ENCODE data around the gene PDE6B. TPM values are rescaled to one million over a fixed set of nuclear protein-coding genes. Genes with fewer than 3 reads are reported as not detected.
A peak's percentile ranks its signal among the peaks of the same experiment; 100 is the strongest.

PDE6B gene
- total RNA-seq, 5 donors from 2014 or later (not counting 1 experiment from before 2014, with no cell fraction given): 14.2 to 21.7 (median 19.8) TPM

- no peak overlapping the region for H3K27ac ChIP-seq (ENCODE audit: low read length)
- no peak overlapping the region for H3K27ac Mint-ChIP-seq
- H3K36me3 Mint-ChIP-seq: peaks cover 2% of the 10 kb centered on the region
- WGBS (ENCODE audit: insufficient coverage): 61% methylated on average over 17 of the region's 19 CpGs
- peak in 1 of 4 experiments; percentile 38 for ATAC-seq (replicated peaks in 1 of 4)
- ChIA-PET CTCF (interaction anchor here in 1 of 2 donors (0.5 kb wide), 1 partner anchor 21 kb away, joined by 3 read pairs; no protein-coding TSS in a partner anchor), POLR2A (interaction anchor here in 1 of 2 donors (0.6 kb wide), 2 partner anchors 19 to 27 kb away, joined by 3 to 5 read pairs; no protein-coding TSS in a partner anchor)
- no peaks in the 10 kb centered on the region for H3K36me3 ChIP-seq (ENCODE audit: control insufficient read depth in 2 of 2, extremely low read depth in 1 of 2, insufficient read depth in 1 of 2, low read length in 1 of 2)
- H3K9me3 ChIP-seq: no peaks in the 10 kb centered on the region
- H3K27me3 ChIP-seq (replicated peaks in 1 of 2; ENCODE audit: control insufficient read depth in 2 of 2, extremely low read depth in 1 of 2, insufficient read depth in 2 of 2, low read length in 1 of 2): peaks cover 0 to 65% of the 10 kb centered on the region in 2 experiments
- no peak overlapping the region for H3K4me3 ChIP-seq (ENCODE audit: control insufficient read depth in 1 of 2, extremely low read depth in 1 of 2, low read length in 1 of 2)
- H3K27me3 Mint-ChIP-seq: peaks cover 9 to 11% of the 10 kb centered on the region in 2 donors
- H3K9me3 Mint-ChIP-seq: no peaks in the 10 kb centered on the region
- no peak overlapping the region for H3K4me3 Mint-ChIP-seq
- peaks cover 0 to 17% (median 13%) of the 10 kb centered on the region in 3 donors for H3K4me1 Mint-ChIP-seq
- peaks cover 2 to 34% of the 10 kb centered on the region in 2 experiments for H3K4me1 ChIP-seq (ENCODE audit: control insufficient read depth in 1 of 2, extremely low read depth in 1 of 2, insufficient read depth in 2 of 2, low read length in 2 of 2)
- peak in 3 of 35 experiments; percentile 37 to 59 (median 38) for DNase-seq
These were observed 58.7 kb downstream of the PDE6B start for GRCh38 chr4:683982-684622.

DNA sequence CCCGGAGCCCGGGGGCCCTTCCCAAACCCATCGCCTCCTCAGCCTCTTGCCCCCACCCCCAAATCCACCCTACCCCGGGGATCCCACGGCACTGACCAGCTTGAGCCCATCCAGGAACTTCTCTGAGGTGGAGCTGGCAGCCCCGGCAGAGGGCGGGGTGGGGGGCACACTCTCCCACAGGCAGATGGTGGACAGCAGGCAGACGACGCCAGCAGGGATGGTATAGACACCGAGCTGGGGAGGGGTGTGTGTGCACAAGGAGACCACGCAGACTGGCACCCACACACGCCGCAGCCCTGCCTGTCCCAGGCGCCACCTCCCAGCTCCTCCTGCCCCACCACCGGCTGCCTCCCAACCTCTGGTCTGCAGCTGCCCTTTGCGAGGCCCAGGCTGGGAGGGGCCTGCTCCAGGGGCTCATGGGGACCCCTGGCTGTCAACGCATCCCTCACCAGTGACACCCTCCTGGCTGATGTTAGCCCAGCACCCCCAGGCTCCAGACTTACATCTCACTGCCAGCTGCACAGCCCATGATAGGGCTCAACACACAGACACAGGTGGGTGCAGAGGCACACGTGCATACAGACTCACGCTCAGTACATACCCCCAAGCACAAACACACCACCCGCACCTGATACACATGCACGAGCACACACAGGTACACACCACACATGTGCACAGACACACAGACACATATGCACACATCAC lies 59.4 kb downstream of the PDE6B start:
- CTCF ChIA-PET: interaction anchor here in 1 of 2 donors (0.5 kb wide), 1 partner anchor 22 kb away, joined by 5 read pairs; no protein-coding TSS in a partner anchor
- Mint-ChIP-seq H3K27ac (no peak overlapping the region), H3K4me3 (no peak overlapping the region), H3K9me3 (no peaks in the 10 kb centered on the region), H3K36me3 (peaks cover 2% of the 10 kb centered on the region), H3K27me3 (peaks cover 9 to 11% of the 10 kb centered on the region in 2 donors), H3K4me1 (peaks cover 0 to 17% (median 13%) of the 10 kb centered on the region in 3 donors)
- Histone ChIP-seq H3K4me1 (ENCODE audit: control insufficient read depth in 1 of 2, extremely low read depth in 1 of 2, insufficient read depth in 2 of 2, low read length in 2 of 2) (peaks cover 2 to 40% of the 10 kb centered on the region in 2 experiments), H3K4me3 (ENCODE audit: control insufficient read depth in 1 of 2, extremely low read depth in 1 of 2, low read length in 1 of 2) (no peak overlapping the region), H3K27me3 (replicated peaks in 1 of 2; ENCODE audit: control insufficient read depth in 2 of 2, extremely low read depth in 1 of 2, insufficient read depth in 2 of 2, low read length in 1 of 2) (peaks cover 0 to 65% of the 10 kb centered on the region in 2 experiments), H3K27ac (ENCODE audit: low read length) (no peak overlapping the region), H3K36me3 (ENCODE audit: control insufficient read depth in 2 of 2, extremely low read depth in 1 of 2, insufficient read depth in 1 of 2, low read length in 1 of 2) (no peaks in the 10 kb centered on the region), H3K9me3 (no peaks in the 10 kb centered on the region)
- POLR2A ChIA-PET: interaction anchor here in 1 of 2 donors (0.6 kb wide), 2 partner anchors 18 to 27 kb away, joined by 3 to 5 read pairs; no protein-coding TSS in a partner anchor
- WGBS (ENCODE audit: insufficient coverage): 87% methylated on average over 19 of the region's 21 CpGs
- DNase-seq (no peak), ATAC-seq (replicated peaks in 1 of 4) (no peak)

- Mint-ChIP-seq H3K9me3 (no peaks in the 10 kb centered on the region), H3K36me3 (peaks cover 2% of the 10 kb centered on the region), H3K4me1 (peaks cover 0 to 11% (median 9%) of the 10 kb centered on the region in 3 donors), H3K27me3 (peaks cover 11 to 12% of the 10 kb centered on the region in 2 donors), H3K4me3 (no peak overlapping the region), H3K27ac (no peak overlapping the region)
- DNase-seq (no peak), ATAC-seq (replicated peaks in 1 of 4) (no peak)
- ChIA-PET POLR2A (no interaction called here), CTCF (no interaction called here)
- peaks cover 0 to 31% of the 10 kb centered on the region in 2 experiments for H3K4me1 ChIP-seq (ENCODE audit: control insufficient read depth in 1 of 2, extremely low read depth in 1 of 2, insufficient read depth in 2 of 2, low read length in 2 of 2)
- no peak overlapping the region for H3K4me3 ChIP-seq (ENCODE audit: control insufficient read depth in 1 of 2, extremely low read depth in 1 of 2, low read length in 1 of 2)
- no peaks in the 10 kb centered on the region for H3K9me3 ChIP-seq
- 94% methylated on average over 32 of the region's 37 CpGs for WGBS (ENCODE audit: insufficient coverage)
- peaks cover 0 to 62% of the 10 kb centered on the region in 2 experiments for H3K27me3 ChIP-seq (replicated peaks in 1 of 2; ENCODE audit: control insufficient read depth in 2 of 2, extremely low read depth in 1 of 2, insufficient read depth in 2 of 2, low read length in 1 of 2)
- H3K36me3 ChIP-seq (ENCODE audit: control insufficient read depth in 2 of 2, extremely low read depth in 1 of 2, insufficient read depth in 1 of 2, low read length in 1 of 2): no peaks in the 10 kb centered on the region
- H3K27ac ChIP-seq (ENCODE audit: low read length): no peak overlapping the region
These were observed 60.5 kb downstream of the PDE6B start for GRCh38 chr4:685679-686412.

- H3K27ac ChIP-seq (ENCODE audit: low read length): no peak overlapping the region
- Mint-ChIP-seq H3K4me3 (no peak overlapping the region), H3K9me3 (no peaks in the 10 kb centered on the region), H3K4me1 (peaks cover 0 to 10% (median 8%) of the 10 kb centered on the region in 3 donors), H3K27ac (no peak overlapping the region), H3K36me3 (peaks cover 2% of the 10 kb centered on the region), H3K27me3 (peaks cover 11 to 12% of the 10 kb centered on the region in 2 donors)
- POLR2A ChIA-PET: no interaction called here
- no peak for DNase-seq
- peaks cover 0 to 64% of the 10 kb centered on the region in 2 experiments for H3K27me3 ChIP-seq (replicated peaks in 1 of 2; ENCODE audit: control insufficient read depth in 2 of 2, extremely low read depth in 1 of 2, insufficient read depth in 2 of 2, low read length in 1 of 2)
- no peaks in the 10 kb centered on the region for H3K36me3 ChIP-seq (ENCODE audit: control insufficient read depth in 2 of 2, extremely low read depth in 1 of 2, insufficient read depth in 1 of 2, low read length in 1 of 2)
- no peaks in the 10 kb centered on the region for H3K9me3 ChIP-seq
- WGBS (ENCODE audit: insufficient coverage): 91% methylated on average over 30 of the region's 31 CpGs
- CTCF ChIA-PET: no interaction called here
- H3K4me1 ChIP-seq (ENCODE audit: control insufficient read depth in 1 of 2, extremely low read depth in 1 of 2, insufficient read depth in 2 of 2, low read length in 2 of 2): peaks cover 0 to 26% of the 10 kb centered on the region in 2 experiments
- H3K4me3 ChIP-seq (ENCODE audit: control insufficient read depth in 1 of 2, extremely low read depth in 1 of 2, low read length in 1 of 2): no peak overlapping the region
- ATAC-seq (replicated peaks in 1 of 4): no peak
These were observed 61.2 kb downstream of the PDE6B start for GRCh38 chr4:686413-687040.

- Mint-ChIP-seq H3K27me3 (peaks cover 11 to 15% of the 10 kb centered on the region in 2 donors), H3K4me3 (peak overlapping the region in 1 of 3 donors; percentile 22), H3K27ac (no peak overlapping the region), H3K9me3 (no peaks in the 10 kb centered on the region), H3K4me1 (peaks cover 0 to 10% (median 8%) of the 10 kb centered on the region in 3 donors), H3K36me3 (peaks cover 2% of the 10 kb centered on the region)
- 90% methylated on average over 33 of the region's 38 CpGs for WGBS (ENCODE audit: insufficient coverage)
- ChIA-PET POLR2A (no interaction called here), CTCF (no interaction called here)
- Histone ChIP-seq H3K27me3 (replicated peaks in 1 of 2; ENCODE audit: control insufficient read depth in 2 of 2, extremely low read depth in 1 of 2, insufficient read depth in 2 of 2, low read length in 1 of 2) (peaks cover 0 to 65% of the 10 kb centered on the region in 2 experiments), H3K36me3 (ENCODE audit: control insufficient read depth in 2 of 2, extremely low read depth in 1 of 2, insufficient read depth in 1 of 2, low read length in 1 of 2) (no peaks in the 10 kb centered on the region), H3K9me3 (no peaks in the 10 kb centered on the region), H3K4me1 (ENCODE audit: control insufficient read depth in 1 of 2, extremely low read depth in 1 of 2, insufficient read depth in 2 of 2, low read length in 2 of 2) (peaks cover 0 to 23% of the 10 kb centered on the region in 2 experiments), H3K27ac (ENCODE audit: low read length) (no peak overlapping the region), H3K4me3 (ENCODE audit: control insufficient read depth in 1 of 2, extremely low read depth in 1 of 2, low read length in 1 of 2) (no peak overlapping the region)
- peak in 3 of 35 experiments; percentile 14 to 44 (median 29) for DNase-seq
- ATAC-seq (replicated peaks in 1 of 4): no peak
These were observed 61.9 kb downstream of the PDE6B start for GRCh38 chr4:687048-687970.

Data from T-cell (primary cell).